ENCODE measurements around the gene ABHD12.

Gene ABHD12

DNA sequence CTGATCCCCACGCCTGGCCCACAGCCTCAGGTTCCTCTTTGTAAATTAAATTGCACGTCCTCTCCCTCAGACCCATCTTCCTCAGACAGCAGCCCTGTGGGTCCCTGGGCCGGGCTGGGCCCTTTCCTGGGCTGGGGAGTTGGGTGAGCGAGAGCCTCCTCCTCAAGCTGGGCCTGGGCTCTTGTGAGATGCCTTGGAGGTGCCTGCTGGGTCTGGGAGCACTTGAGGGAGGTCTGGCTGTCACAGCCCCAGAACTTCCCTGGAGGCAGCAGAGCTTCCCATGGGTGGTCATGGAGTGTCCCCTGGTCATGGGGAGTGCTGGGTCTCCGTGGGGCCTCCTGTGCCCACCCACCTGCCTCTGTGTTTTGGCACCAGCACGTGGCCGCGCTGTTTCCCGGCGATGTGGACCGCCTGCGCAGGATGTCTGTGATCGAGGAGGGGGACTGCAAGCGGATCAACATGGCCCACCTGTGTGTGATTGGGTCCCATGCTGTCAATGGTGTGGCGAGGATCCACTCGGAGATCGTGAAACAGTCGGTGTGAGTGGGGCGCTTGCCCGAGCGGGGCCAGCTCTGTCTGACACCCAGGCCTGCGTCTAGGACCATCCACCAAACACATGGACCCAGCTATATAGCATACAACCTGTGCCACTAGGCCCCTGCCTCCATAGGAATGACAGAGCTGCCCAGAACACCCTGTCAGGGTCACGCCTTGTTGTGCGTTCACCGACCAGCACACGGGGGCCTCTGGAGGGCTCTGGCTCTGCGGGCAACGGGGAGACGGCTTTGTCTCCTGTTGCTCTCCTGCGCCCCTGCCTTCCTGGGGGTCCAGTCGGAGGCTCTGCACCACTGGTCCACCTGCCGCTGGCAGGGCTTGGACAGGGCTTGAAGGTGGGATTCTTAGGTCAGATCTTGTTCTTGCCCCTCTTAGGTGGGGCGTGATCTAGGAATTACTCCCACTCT, 109.8 kb downstream of the ABHD12 start:
- no peak for ATAC-seq

GRCh38 chr20:25280051-25280573, 110.5 kb downstream of the ABHD12 start:
- no peak for ATAC-seq

More for the DNA sequence above, 109.8 kb downstream of the ABHD12 start:
- TF ChIP-seq OSR1 (CRISPR knock-in tag; IDR thresholded peaks at IDR 0.05) (no peak), ESRRG (CRISPR knock-in tag; IDR thresholded peaks at IDR 0.05) (no peak), PATZ1 (CRISPR knock-in tag; IDR thresholded peaks at IDR 0.05; ENCODE audit: borderline replicate concordance) (no peak), RARB (CRISPR knock-in tag; IDR thresholded peaks at IDR 0.05) (no peak)

DNA sequence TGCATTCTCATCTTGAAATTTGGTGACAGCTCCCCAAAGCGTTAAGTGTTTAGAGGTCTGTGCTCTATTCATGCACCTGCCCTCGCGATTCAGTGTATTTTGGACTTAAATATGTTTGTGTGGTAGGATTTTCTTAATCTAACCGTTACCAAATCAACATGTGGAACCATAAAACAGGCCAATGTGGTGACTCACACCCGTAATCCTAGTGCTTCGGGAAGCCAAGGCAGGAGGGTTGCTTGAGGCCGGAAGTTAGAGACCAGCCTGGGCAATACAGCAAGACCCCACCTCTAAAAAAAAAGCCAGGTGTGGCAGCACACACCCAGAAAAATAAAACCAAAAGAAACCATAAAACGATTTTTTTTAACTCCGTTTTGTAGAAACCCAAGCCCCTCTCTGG, 111.2 kb downstream of the ABHD12 start:
- TF ChIP-seq ZNF70 (CRISPR knock-in tag; IDR thresholded peaks at IDR 0.05) = no peak
- TF ChIP-seq ESRRG (CRISPR knock-in tag; IDR thresholded peaks at IDR 0.05) = no peak
- no peak for TF ChIP-seq ZFP30 (CRISPR knock-in tag; IDR thresholded peaks at IDR 0.05)
- no peak for TF ChIP-seq CREB5 (CRISPR knock-in tag; IDR thresholded peaks at IDR 0.05; ENCODE audit: low read depth)
- TF ChIP-seq, protein P1, sequence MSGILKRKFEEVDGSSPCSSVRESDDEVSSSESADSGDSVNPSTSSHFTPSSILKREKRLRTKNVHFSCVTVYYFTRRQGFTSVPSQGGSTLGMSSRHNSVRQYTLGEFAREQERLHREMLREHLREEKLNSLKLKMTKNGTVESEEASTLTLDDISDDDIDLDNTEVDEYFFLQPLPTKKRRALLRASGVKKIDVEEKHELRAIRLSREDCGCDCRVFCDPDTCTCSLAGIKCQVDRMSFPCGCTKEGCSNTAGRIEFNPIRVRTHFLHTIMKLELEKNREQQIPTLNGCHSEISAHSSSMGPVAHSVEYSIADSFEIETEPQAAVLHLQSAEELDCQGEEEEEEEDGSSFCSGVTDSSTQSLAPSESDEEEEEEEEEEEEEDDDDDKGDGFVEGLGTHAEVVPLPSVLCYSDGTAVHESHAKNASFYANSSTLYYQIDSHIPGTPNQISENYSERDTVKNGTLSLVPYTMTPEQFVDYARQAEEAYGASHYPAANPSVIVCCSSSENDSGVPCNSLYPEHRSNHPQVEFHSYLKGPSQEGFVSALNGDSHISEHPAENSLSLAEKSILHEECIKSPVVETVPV (CRISPR knock-in tag; IDR thresholded peaks at IDR 0.05) = no peak
- ATAC-seq = no peak

More at GRCh38 chr20:25280051-25280573, 110.5 kb downstream of the ABHD12 start:
- TF ChIP-seq ZC3H10 (CRISPR knock-in tag; IDR thresholded peaks at IDR 0.05) = no peak
- TF ChIP-seq ESRRG (CRISPR knock-in tag; IDR thresholded peaks at IDR 0.05) = no peak
- no peak for TF ChIP-seq SNAI2 (CRISPR knock-in tag; IDR thresholded peaks at IDR 0.05)
- TF ChIP-seq CREB5 (CRISPR knock-in tag; IDR thresholded peaks at IDR 0.05; ENCODE audit: low read depth) = no peak
- TF ChIP-seq ZFP3 (CRISPR knock-in tag; IDR thresholded peaks at IDR 0.05) = no peak
- no peak for TF ChIP-seq PPARA (CRISPR knock-in tag; IDR thresholded peaks at IDR 0.05; ENCODE audit: borderline replicate concordance)
- no peak for TF ChIP-seq ZFP30 (CRISPR knock-in tag; IDR thresholded peaks at IDR 0.05)

DNA sequence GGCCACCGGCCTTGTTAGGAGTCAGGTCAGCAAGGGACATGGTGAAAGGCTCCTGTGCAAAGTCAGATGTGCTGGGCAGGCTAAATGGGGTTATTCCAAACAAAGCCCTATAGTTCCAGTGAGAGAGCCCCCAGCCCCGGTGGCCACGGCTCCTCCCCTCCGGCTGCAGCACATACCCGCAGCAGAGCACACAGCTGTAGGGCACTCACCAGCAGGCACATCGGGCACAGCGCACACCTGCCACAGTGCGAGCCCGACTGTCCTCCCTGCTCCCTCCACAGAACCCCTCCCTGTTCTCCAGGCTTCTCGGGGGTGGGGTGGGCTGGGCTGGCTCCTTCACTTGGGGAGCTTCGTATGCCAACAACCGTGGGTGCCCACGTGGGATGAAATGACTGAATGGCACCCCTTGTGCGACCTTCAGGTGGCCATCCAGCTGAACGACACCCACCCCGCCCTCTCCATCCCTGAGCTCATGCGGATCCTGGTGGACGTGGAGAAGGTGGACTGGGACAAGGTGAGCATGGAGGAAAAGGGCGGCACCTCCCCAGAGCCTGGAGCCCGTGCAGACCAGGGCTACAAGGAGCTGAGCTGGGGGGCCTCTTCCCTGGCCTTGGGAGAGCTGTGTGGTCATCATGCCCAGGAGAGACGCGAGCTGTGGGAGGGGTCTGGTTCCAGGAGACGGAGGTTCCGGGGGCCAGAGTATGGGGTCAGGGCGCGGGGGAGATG, 111.8 kb downstream of the ABHD12 start:
- ATAC-seq = no peak
- TF ChIP-seq GLIS3 (CRISPR knock-in tag; IDR thresholded peaks at IDR 0.05) (no peak), CSDC2 (CRISPR knock-in tag; IDR thresholded peaks at IDR 0.05) (no peak), ZFP3 (CRISPR knock-in tag; IDR thresholded peaks at IDR 0.05) (no peak), SNAI2 (CRISPR knock-in tag; IDR thresholded peaks at IDR 0.05) (no peak), ESRRG (CRISPR knock-in tag; IDR thresholded peaks at IDR 0.05) (no peak), TOX (CRISPR knock-in tag; IDR thresholded peaks at IDR 0.05; ENCODE audit: borderline replicate concordance) (no peak), OSR1 (CRISPR knock-in tag; IDR thresholded peaks at IDR 0.05) (no peak), ZNF565 (CRISPR knock-in tag; conservative IDR thresholded peaks at IDR 0.05; ENCODE audit: low read depth) (no peak), ZNF8 (CRISPR knock-in tag; IDR thresholded peaks at IDR 0.05) (no peak), BACH2 (CRISPR knock-in tag; IDR thresholded peaks at IDR 0.05; ENCODE audit: borderline replicate concordance) (no peak), TCF4 (CRISPR knock-in tag; IDR thresholded peaks at IDR 0.05; ENCODE audit: borderline replicate concordance) (no peak), TSHZ2 (CRISPR knock-in tag; IDR thresholded peaks at IDR 0.05) (no peak), CREB5 (CRISPR knock-in tag; IDR thresholded peaks at IDR 0.05; ENCODE audit: low read depth) (no peak), PPARA (CRISPR knock-in tag; IDR thresholded peaks at IDR 0.05; ENCODE audit: borderline replicate concordance) (no peak), POU6F1 (CRISPR knock-in tag; IDR thresholded peaks at IDR 0.05; ENCODE audit: borderline replicate concordance, low read depth) (no peak)
